NCI-H526 treated with DMSO at 0.1 percent for 48 hours (cell line): ENCODE results near the gene LRRIQ1.

Experiments
- DNase-seq: peaks from one replicate; lab custom pipeline; 2025; lab: John Stamatoyannopoulos, UW

Gene LRRIQ1

GRCh38 chr12:85281636-85282312 is 245.6 kb downstream of the LRRIQ1 start:
- no peak for DNase-seq

DNA sequence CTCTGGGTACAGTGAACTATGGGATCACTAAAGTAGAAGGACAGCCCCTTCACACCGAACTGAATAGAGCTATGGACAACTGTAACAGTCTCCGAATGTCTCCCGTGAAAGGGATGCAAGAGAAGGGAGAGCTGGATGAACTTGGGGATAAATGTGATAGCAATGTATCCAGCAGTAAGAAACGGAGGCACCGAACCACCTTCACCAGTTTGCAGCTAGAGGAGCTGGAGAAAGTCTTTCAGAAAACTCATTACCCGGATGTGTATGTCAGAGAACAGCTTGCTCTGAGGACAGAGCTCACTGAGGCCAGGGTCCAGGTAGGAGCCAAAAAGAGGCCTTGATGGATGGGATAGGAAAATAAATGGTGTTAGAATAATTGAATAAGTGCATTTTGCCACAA is 247.4 kb downstream of the LRRIQ1 start:
- no peak for DNase-seq
